SK-N-SH (cell line): ENCODE results near the gene ARHGAP21. TPM values are rescaled to one million over a fixed set of nuclear protein-coding genes. Genes with fewer than 3 reads are reported as not detected.

Experiments used
- CTCF ChIA-PET: fragments of 300-600, 350-600 bp; formaldehyde crosslinking; extraction: SDS; loops from one replicate; lab custom pipeline; 2021; lab: Yijun Ruan, JAX
- POLR2A ChIA-PET: fragments of 350-600 bp; sonication (Branson Sonifier 250); formaldehyde crosslinking; extraction: SDS; loops from one replicate; lab custom pipeline; 2020; ENCODE audit warnings: antibody characterized with exemption, inconsistent platforms; lab: Yijun Ruan, JAX
- DNase-seq: peaks from one replicate; pipeline ENCODE4 v3.0.0; 2012
- H2AFZ ChIP-seq: fragments of 200-600 bp; sonication (generic); 2 replicates; pipeline ENCODE4 v1.8.1; 2016; ENCODE audit warnings: antibody characterized with exemption, mild to moderate bottlenecking, low read depth
- H3F3A ChIP-seq: fragments of 200-600 bp; sonication (generic); replicated peaks from 2 replicates; pipeline ENCODE3; 2016; ENCODE audit warnings: antibody characterized with exemption, mild to moderate bottlenecking; ENCODE audit not compliant: insufficient read depth
- H3K27ac ChIP-seq, 2 experiments: fragments of 200-500 bp in 1 of 2; fragments of 200-600 bp in 1 of 2; sonication (Bioruptor generic) in 1 of 2; sonication (generic), shearing (Covaris generic) in 1 of 2; 2 replicates each; pipeline versions ENCODE4 v1.5.1 to v1.6.1; 2014 to 2016; ENCODE audit warnings: low read depth in 2 of 2, inconsistent platforms in 1 of 2, low read length in 1 of 2, mild to moderate bottlenecking in 1 of 2, mixed read lengths in 1 of 2
- H3K27me3 ChIP-seq: fragments of 200-600 bp; sonication (generic), shearing (Covaris generic); 2 replicates; pipeline ENCODE4 v1.6.1; 2016; ENCODE audit warnings: mixed run types; ENCODE audit not compliant: insufficient read depth
- H3K36me3 ChIP-seq, 2 experiments: fragments of 200-500 bp in 1 of 2; fragments of 200-600 bp in 1 of 2; sonication (Bioruptor generic) in 1 of 2; sonication (generic) in 1 of 2; replicated peaks in 1 of 2; 2 replicates each; pipeline versions ENCODE3 to v1.5.1; 2014 to 2016; ENCODE audit warnings: low read length in 1 of 2, mild to moderate bottlenecking in 1 of 2; ENCODE audit not compliant: insufficient read depth in 2 of 2, control insufficient read depth in 1 of 2
- H3K4me1 ChIP-seq, 2 experiments: fragments of 200-500 bp in 1 of 2; fragments of 200-600 bp in 1 of 2; sonication (Bioruptor generic) in 1 of 2; sonication (generic), shearing (Covaris generic) in 1 of 2; 2 replicates each; pipeline versions ENCODE4 v1.5.1 to v1.6.1; 2014 to 2016; ENCODE audit warnings: low read depth in 1 of 2, low read length in 1 of 2, mixed run types in 1 of 2; ENCODE audit not compliant: insufficient read depth in 2 of 2, control insufficient read depth in 1 of 2
- H3K4me2 ChIP-seq: fragments of 200-600 bp; sonication (generic), shearing (Covaris generic); 2 replicates; pipeline ENCODE4 v1.6.1; 2017; ENCODE audit warnings: mixed run types
- H3K4me3 ChIP-seq, 2 experiments: fragments of 200-500 bp in 1 of 2; fragments of 200-600 bp in 1 of 2; sonication (Bioruptor generic) in 1 of 2; sonication (generic), shearing (Covaris generic) in 1 of 2; 2 replicates each; pipeline versions ENCODE4 v1.5.1 to v1.8.1; 2014 to 2016; ENCODE audit warnings: low read depth in 2 of 2, inconsistent platforms in 1 of 2, low read length in 1 of 2, mild to moderate bottlenecking in 1 of 2, mixed read lengths in 1 of 2, moderate library complexity in 1 of 2
- H3K79me2 ChIP-seq: fragments of 200-600 bp; sonication (generic); 2 replicates; pipeline ENCODE4 v1.8.1; 2017; ENCODE audit warnings: mild to moderate bottlenecking; ENCODE audit not compliant: insufficient read depth
- H3K9ac ChIP-seq: fragments of 200-600 bp; sonication (generic); 2 replicates; pipeline ENCODE4 v1.6.1; 2017; ENCODE audit warnings: mixed run types
- H3K9me2 ChIP-seq: fragments of 200-600 bp; sonication (generic); 2 replicates; pipeline ENCODE4 v1.6.1; 2017; ENCODE audit warnings: mixed run types
- H3K9me3 ChIP-seq: fragments of 200-600 bp; sonication (generic); 2 replicates; pipeline ENCODE4 v1.6.1; 2017; ENCODE audit warnings: mixed run types, mild to moderate bottlenecking, moderate library complexity
- H4K20me1 ChIP-seq: fragments of 200-600 bp; sonication (generic); 2 replicates; pipeline ENCODE4 v1.6.1; 2017; ENCODE audit warnings: mild to moderate bottlenecking, mixed run types; ENCODE audit not compliant: insufficient read depth
- ELF1 ChIP-seq: IDR thresholded peaks from 2 replicates; pipeline ENCODE4 v1.4.0; 2012
- EP300 ChIP-seq, 2 experiments: IDR thresholded peaks; 2 replicates each; pipeline versions ENCODE4 v1.4.0 to v1.6.1; 2012; ENCODE audit warnings: borderline replicate concordance in 1 of 2, low read depth in 1 of 2, low read length in 1 of 2
- EZH2phosphoT487 ChIP-seq: fragments of 200-600 bp; sonication (generic); IDR thresholded peaks from 2 replicates; pipeline ENCODE4 v1.6.1; 2017; ENCODE audit warnings: low read depth, mixed run types, mild to moderate bottlenecking, antibody characterized with exemption, moderate library complexity, borderline replicate concordance
- GABPA ChIP-seq: IDR thresholded peaks from 2 replicates; pipeline ENCODE4 v1.4.0; 2012; ENCODE audit warnings: low read depth, mild to moderate bottlenecking
- RCOR1 ChIP-seq: fragments of 150-350 bp; IDR thresholded peaks from 2 replicates; pipeline ENCODE4 v1.6.1; 2017; ENCODE audit warnings: antibody characterized with exemption, low read length
- SIN3A ChIP-seq: IDR thresholded peaks from 2 replicates; pipeline ENCODE4 v1.6.1; 2012; ENCODE audit warnings: low read depth, mild to moderate bottlenecking, low read length, moderate library complexity, borderline replicate concordance
- TAF1 ChIP-seq: IDR thresholded peaks from 2 replicates; pipeline ENCODE4 v1.6.1; 2012; ENCODE audit warnings: low read depth, mild to moderate bottlenecking, low read length, moderate library complexity, borderline replicate concordance
- WGBS: methylation state at CpG from one replicate; pipeline ENCODE4 v1.1.6; 2017; ENCODE audit warnings: low lambda C conversion rate; 5-methylcytosine and 5-hydroxymethylcytosine counted together
- polyA plus RNA-seq, 3 experiments: library from polyadenylated mRNA; depleted of rRNA; stranded (reverse); fragments of >200 nt; gene quantifications; 2 replicates each; pipeline ENCODE4 v1.2.3, GENCODE V29; 2012
- TF ChIP-seq, protein P1 (sequence below): fragments of 200-600 bp; sonication (generic); IDR thresholded peaks from 2 replicates; pipeline ENCODE4 v1.6.1; 2017; ENCODE audit warnings: antibody characterized with exemption, mild to moderate bottlenecking, moderate library complexity
- TF ChIP-seq, protein P2 (sequence below): IDR thresholded peaks from 2 replicates; pipeline ENCODE4; 2012
- TF ChIP-seq, protein P3 (sequence below): IDR thresholded peaks from 2 replicates; pipeline ENCODE4 v1.4.0; 2012; ENCODE audit warnings: low read depth, borderline replicate concordance
- TF ChIP-seq, protein P4 (sequence below): IDR thresholded peaks from 2 replicates; pipeline ENCODE4 v1.6.1; 2012; ENCODE audit warnings: mild to moderate bottlenecking, low read depth, low read length, moderate library complexity
- TF ChIP-seq, protein P5 (sequence below): fragments of 150-350 bp; IDR thresholded peaks from 2 replicates; pipeline ENCODE4 v1.6.1; 2017; ENCODE audit warnings: antibody characterized with exemption, low read length, low read depth, borderline replicate concordance

Gene ARHGAP21
- polyA plus RNA-seq, 1 of the 3 experiments (the other 2 are of a cell fraction) = 27.8 TPM

DNA sequence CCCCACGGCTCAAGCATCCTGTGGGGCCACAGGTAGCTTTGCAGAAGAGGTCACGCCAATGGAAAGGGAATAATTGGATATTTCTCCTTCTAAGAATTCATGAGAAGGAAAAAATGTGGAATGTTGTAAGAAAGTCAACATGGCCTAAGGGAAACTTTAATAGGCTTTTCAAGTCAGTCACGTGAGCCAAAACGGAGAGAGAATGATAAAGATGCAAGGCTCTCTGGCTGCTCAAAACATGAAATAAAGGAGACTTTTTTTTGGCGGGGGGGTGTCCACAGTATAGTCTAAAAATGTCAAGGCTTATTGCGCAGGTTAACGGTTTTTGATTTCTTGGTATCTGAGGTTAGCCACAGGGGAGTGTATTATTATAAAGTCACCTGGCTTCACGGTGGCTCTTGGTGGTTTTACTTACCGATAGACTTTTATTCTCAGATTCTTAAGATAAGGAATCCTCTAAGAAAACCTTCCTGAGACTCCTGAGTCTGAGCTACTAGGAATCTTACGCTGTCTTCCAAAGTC lies 148.1 kb downstream of the ARHGAP21 start:
- CTCF ChIA-PET = no interaction called here
- 90% methylated on average over 10 of the region's 10 CpGs for WGBS
- no peaks in the 10 kb centered on the region for H3K9me3 ChIP-seq
- TF ChIP-seq EP300 (IDR thresholded peaks at IDR 0.05; ENCODE audit: borderline replicate concordance in 1 of 2, low read depth in 1 of 2, low read length in 1 of 2) (no peak), TAF1 (no peak), GABPA (no peak)
- TF ChIP-seq, protein P1, sequence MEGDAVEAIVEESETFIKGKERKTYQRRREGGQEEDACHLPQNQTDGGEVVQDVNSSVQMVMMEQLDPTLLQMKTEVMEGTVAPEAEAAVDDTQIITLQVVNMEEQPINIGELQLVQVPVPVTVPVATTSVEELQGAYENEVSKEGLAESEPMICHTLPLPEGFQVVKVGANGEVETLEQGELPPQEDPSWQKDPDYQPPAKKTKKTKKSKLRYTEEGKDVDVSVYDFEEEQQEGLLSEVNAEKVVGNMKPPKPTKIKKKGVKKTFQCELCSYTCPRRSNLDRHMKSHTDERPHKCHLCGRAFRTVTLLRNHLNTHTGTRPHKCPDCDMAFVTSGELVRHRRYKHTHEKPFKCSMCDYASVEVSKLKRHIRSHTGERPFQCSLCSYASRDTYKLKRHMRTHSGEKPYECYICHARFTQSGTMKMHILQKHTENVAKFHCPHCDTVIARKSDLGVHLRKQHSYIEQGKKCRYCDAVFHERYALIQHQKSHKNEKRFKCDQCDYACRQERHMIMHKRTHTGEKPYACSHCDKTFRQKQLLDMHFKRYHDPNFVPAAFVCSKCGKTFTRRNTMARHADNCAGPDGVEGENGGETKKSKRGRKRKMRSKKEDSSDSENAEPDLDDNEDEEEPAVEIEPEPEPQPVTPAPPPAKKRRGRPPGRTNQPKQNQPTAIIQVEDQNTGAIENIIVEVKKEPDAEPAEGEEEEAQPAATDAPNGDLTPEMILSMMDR = no peak
- TF ChIP-seq, protein P2, sequence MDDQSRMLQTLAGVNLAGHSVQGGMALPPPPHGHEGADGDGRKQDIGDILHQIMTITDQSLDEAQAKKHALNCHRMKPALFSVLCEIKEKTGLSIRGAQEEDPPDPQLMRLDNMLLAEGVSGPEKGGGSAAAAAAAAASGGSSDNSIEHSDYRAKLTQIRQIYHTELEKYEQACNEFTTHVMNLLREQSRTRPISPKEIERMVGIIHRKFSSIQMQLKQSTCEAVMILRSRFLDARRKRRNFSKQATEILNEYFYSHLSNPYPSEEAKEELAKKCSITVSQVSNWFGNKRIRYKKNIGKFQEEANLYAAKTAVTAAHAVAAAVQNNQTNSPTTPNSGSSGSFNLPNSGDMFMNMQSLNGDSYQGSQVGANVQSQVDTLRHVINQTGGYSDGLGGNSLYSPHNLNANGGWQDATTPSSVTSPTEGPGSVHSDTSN = no peak
- no peak overlapping the region for H3K27ac ChIP-seq
- DNase-seq = no peak
- no peaks in the 10 kb centered on the region; a peak in 1 of 4 replicates for H3K4me1 ChIP-seq
- no peak overlapping the region for H3K4me3 ChIP-seq
- H3K9me2 ChIP-seq = no peaks in the 10 kb centered on the region
- H3F3A ChIP-seq = no peaks in the 10 kb centered on the region
- H2AFZ ChIP-seq = no peak overlapping the region
- H3K9ac ChIP-seq = no peak overlapping the region
- H3K4me2 ChIP-seq = no peak overlapping the region
- no peaks in the 10 kb centered on the region for H3K36me3 ChIP-seq
- POLR2A ChIA-PET = no interaction called here
- H4K20me1 ChIP-seq = no peaks in the 10 kb centered on the region
- no peaks in the 10 kb centered on the region for H3K79me2 ChIP-seq
- H3K27me3 ChIP-seq = no peaks in the 10 kb centered on the region

DNA sequence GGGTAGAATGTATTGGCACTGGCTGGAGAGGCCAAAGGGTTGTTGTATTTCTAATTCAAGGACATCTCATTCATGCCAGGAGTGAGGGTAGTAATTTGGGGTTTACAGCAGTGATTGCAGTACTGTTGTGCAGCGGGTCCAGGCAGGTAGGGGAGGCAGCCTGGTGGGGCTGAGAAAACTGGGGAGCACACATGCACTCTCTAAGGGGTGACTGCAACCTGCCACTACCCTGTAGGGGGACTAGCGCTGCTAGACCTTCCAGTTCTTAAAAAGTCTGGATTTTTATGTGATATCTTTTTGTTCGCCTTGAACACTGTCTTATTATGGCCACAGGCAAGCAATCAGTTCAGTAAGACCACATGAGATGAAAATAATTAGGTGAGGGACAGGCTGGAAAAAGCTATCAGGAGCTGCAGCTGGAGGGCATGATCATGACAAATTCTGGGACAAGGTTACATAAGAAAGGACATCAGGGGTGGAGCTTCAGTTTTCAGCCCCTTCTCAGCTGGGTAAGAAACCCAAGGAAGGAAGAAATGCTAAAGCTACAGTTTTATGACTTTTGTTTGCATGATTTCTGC lies 149.0 kb downstream of the ARHGAP21 start:
- Histone ChIP-seq H3K9me2 (no peaks in the 10 kb centered on the region), H3K4me3 (no peak overlapping the region), H3K9me3 (no peaks in the 10 kb centered on the region), H3K79me2 (no peaks in the 10 kb centered on the region), H3K4me1 (no peaks in the 10 kb centered on the region; a peak in 1 of 4 replicates), H3K36me3 (no peaks in the 10 kb centered on the region), H3K27ac (no peak overlapping the region), H3F3A (no peaks in the 10 kb centered on the region), H3K27me3 (no peaks in the 10 kb centered on the region), H3K9ac (no peak overlapping the region), H4K20me1 (no peaks in the 10 kb centered on the region), H2AFZ (no peak overlapping the region), H3K4me2 (no peak overlapping the region)
- ChIA-PET CTCF (no interaction called here), POLR2A (no interaction called here)
- 93% methylated on average over 3 of the region's 3 CpGs for WGBS
- TF ChIP-seq GABPA = no peak
- DNase-seq = no peak

DNA sequence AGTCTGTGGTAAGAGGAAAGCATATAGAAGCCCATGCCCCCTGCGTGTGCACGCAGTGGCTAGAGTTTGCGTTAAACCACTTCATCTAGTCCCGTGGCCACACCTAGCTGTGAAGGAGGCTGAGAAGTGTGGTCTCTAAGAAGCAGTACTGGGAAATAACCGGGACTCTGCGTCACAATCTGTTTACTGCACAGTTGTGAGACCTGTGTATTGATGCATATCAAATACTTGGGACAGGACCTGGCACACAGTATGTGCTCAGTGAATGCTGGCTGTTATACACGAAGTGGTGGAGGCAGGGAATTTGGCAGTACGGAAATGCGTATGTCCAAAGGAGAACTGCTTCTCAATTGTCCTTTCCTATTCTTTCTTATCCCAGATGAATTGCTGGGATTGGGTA lies 149.5 kb downstream of the ARHGAP21 start:
- CTCF ChIA-PET = no interaction called here
- H3F3A ChIP-seq = no peaks in the 10 kb centered on the region
- 88% methylated on average over 9 of the region's 9 CpGs for WGBS
- no peaks in the 10 kb centered on the region for H3K27me3 ChIP-seq
- H3K9me2 ChIP-seq = no peaks in the 10 kb centered on the region
- no peaks in the 10 kb centered on the region; a peak in 1 of 4 replicates for H3K4me1 ChIP-seq
- no peaks in the 10 kb centered on the region for H3K79me2 ChIP-seq
- no peak overlapping the region for H3K27ac ChIP-seq
- H3K9ac ChIP-seq = no peak overlapping the region
- H3K9me3 ChIP-seq = no peaks in the 10 kb centered on the region
- TF ChIP-seq, protein P3, sequence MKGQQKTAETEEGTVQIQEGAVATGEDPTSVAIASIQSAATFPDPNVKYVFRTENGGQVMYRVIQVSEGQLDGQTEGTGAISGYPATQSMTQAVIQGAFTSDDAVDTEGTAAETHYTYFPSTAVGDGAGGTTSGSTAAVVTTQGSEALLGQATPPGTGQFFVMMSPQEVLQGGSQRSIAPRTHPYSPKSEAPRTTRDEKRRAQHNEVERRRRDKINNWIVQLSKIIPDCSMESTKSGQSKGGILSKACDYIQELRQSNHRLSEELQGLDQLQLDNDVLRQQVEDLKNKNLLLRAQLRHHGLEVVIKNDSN = no peak
- TF ChIP-seq, protein P4, sequence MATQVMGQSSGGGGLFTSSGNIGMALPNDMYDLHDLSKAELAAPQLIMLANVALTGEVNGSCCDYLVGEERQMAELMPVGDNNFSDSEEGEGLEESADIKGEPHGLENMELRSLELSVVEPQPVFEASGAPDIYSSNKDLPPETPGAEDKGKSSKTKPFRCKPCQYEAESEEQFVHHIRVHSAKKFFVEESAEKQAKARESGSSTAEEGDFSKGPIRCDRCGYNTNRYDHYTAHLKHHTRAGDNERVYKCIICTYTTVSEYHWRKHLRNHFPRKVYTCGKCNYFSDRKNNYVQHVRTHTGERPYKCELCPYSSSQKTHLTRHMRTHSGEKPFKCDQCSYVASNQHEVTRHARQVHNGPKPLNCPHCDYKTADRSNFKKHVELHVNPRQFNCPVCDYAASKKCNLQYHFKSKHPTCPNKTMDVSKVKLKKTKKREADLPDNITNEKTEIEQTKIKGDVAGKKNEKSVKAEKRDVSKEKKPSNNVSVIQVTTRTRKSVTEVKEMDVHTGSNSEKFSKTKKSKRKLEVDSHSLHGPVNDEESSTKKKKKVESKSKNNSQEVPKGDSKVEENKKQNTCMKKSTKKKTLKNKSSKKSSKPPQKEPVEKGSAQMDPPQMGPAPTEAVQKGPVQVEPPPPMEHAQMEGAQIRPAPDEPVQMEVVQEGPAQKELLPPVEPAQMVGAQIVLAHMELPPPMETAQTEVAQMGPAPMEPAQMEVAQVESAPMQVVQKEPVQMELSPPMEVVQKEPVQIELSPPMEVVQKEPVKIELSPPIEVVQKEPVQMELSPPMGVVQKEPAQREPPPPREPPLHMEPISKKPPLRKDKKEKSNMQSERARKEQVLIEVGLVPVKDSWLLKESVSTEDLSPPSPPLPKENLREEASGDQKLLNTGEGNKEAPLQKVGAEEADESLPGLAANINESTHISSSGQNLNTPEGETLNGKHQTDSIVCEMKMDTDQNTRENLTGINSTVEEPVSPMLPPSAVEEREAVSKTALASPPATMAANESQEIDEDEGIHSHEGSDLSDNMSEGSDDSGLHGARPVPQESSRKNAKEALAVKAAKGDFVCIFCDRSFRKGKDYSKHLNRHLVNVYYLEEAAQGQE = no peak
- TF ChIP-seq EZH2phosphoT487 (no peak), RCOR1 (no peak), ELF1 (no peak), SIN3A (no peak)
- TF ChIP-seq, protein P5, sequence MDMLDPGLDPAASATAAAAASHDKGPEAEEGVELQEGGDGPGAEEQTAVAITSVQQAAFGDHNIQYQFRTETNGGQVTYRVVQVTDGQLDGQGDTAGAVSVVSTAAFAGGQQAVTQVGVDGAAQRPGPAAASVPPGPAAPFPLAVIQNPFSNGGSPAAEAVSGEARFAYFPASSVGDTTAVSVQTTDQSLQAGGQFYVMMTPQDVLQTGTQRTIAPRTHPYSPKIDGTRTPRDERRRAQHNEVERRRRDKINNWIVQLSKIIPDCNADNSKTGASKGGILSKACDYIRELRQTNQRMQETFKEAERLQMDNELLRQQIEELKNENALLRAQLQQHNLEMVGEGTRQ = no peak
- TF ChIP-seq, all 33 proteins: peak for 0
- no peak overlapping the region for H2AFZ ChIP-seq
- no peak overlapping the region for H3K4me3 ChIP-seq
- no peak for DNase-seq
- no peaks in the 10 kb centered on the region for H4K20me1 ChIP-seq
- no peak overlapping the region for H3K4me2 ChIP-seq
- H3K36me3 ChIP-seq = no peaks in the 10 kb centered on the region
- POLR2A ChIA-PET = no interaction called here
